ENCODE results near the gene ATP11A.

The ATP11A gene

GRCh38 chr13:112733661-112734379, 44.0 kb downstream of the ATP11A start:
- no peak for TF ChIP-seq CTCF (IDR thresholded peaks at IDR 0.05; ENCODE audit: low read depth, low read length)
- no peak overlapping the region for H3K4me3 ChIP-seq (ENCODE audit: low read depth, low read length)
- in situ Hi-C loops (cut with HindIII; ENCODE audit: low sequenced_read_pairs) = no loop called here
- no peak for DNase-seq (ENCODE audit: low read depth, low spot score)

- in situ Hi-C loops (cut with HindIII; ENCODE audit: low sequenced_read_pairs) = no loop called here
- DNase-seq (ENCODE audit: low read depth, low spot score) = no peak
- TF ChIP-seq CTCF (IDR thresholded peaks at IDR 0.05; ENCODE audit: low read depth, low read length) = no peak
- no peak overlapping the region for H3K4me3 ChIP-seq (ENCODE audit: low read depth, low read length)
These were observed 45.1 kb downstream of the ATP11A start for GRCh38 chr13:112734696-112735547.

- in situ Hi-C loops (cut with HindIII; ENCODE audit: low sequenced_read_pairs) = no loop called here
- DNase-seq (ENCODE audit: low read depth, low spot score) = no peak
These were observed 46.0 kb downstream of the ATP11A start for GRCh38 chr13:112735791-112736190.

GRCh38 chr13:112737294-112737693, 47.5 kb downstream of the ATP11A start:
- H3K4me3 ChIP-seq (ENCODE audit: low read depth, low read length) = no peak overlapping the region
- DNase-seq (ENCODE audit: low read depth, low spot score) = no peak
- in situ Hi-C loops (cut with HindIII; ENCODE audit: low sequenced_read_pairs) = no loop called here
- TF ChIP-seq CTCF (IDR thresholded peaks at IDR 0.05; ENCODE audit: low read depth, low read length) = no peak

More at GRCh38 chr13:112735791-112736190, 46.0 kb downstream of the ATP11A start:
- TF ChIP-seq CTCF (IDR thresholded peaks at IDR 0.05; ENCODE audit: low read depth, low read length) = no peak
- no peak overlapping the region for H3K4me3 ChIP-seq (ENCODE audit: low read depth, low read length)

- in situ Hi-C loops (cut with HindIII; ENCODE audit: low sequenced_read_pairs) = no loop called here
- TF ChIP-seq CTCF (IDR thresholded peaks at IDR 0.05; ENCODE audit: low read depth, low read length) = no peak
- no peak overlapping the region for H3K4me3 ChIP-seq (ENCODE audit: low read depth, low read length)
- no peak for DNase-seq (ENCODE audit: low read depth, low spot score)
These were observed 48.8 kb downstream of the ATP11A start for GRCh38 chr13:112738606-112739005.

- TF ChIP-seq CTCF (IDR thresholded peaks at IDR 0.05; ENCODE audit: low read depth, low read length) = no peak
- in situ Hi-C loops (cut with HindIII; ENCODE audit: low sequenced_read_pairs) = no loop called here
- peak; percentile 45 for DNase-seq (ENCODE audit: low read depth, low spot score)
- H3K4me3 ChIP-seq (ENCODE audit: low read depth, low read length) = no peak overlapping the region
These were observed 50.8 kb downstream of the ATP11A start for GRCh38 chr13:112740502-112741131.

All from astrocyte of the spinal cord (primary cell).